PC-3 (cell line): ENCODE results near the gene AGFG2. TPM values are rescaled to one million over a fixed set of nuclear protein-coding genes. Genes with fewer than 3 reads are reported as not detected.

Source experiments
- ATAC-seq: fragments of 200-7000 bp; cut with Tn5 transposase; 2 replicates; pipeline ENCODE4 v1.9.1; 2020; ENCODE audit warnings: mild to moderate bottlenecking, moderate library complexity
- BruUV-seq: library from RNA; stranded (reverse); fragments of 400-500 nt; replicated peaks from 2 replicates; lab custom pipeline; 2021; lab: Mats Ljungman, UMichigan
- CTCF ChIA-PET: fragments of 300-600 bp; sonication (Branson Sonifier 250); formaldehyde crosslinking; loops from one replicate; lab custom pipeline; 2022; ENCODE audit warnings: antibody characterized with exemption; lab: Charles Lee
- POLR2A ChIA-PET: fragments of 300-600 bp; sonication (Branson Sonifier 250); formaldehyde crosslinking; loops from one replicate; lab custom pipeline; 2022; ENCODE audit warnings: antibody characterized with exemption; ENCODE audit not compliant: unreplicated experiment; lab: Charles Lee
- DNase-seq: peaks from one replicate; pipeline ENCODE4 v3.0.0-alpha.2; 2015
- H2AFZ ChIP-seq: fragments of 300-600 bp; sonication (generic); 2 replicates; pipeline ENCODE4 v1.6.0; 2016; ENCODE audit warnings: antibody characterized with exemption, low read length
- H3F3A ChIP-seq: fragments of 300-600 bp; sonication (generic); one replicate; pipeline ENCODE4 v1.6.0; 2017; ENCODE audit warnings: antibody characterized with exemption, low read length, control low read depth, mild to moderate bottlenecking; ENCODE audit not compliant: unreplicated experiment
- H3K27ac ChIP-seq: fragments of 300-600 bp; sonication (generic); 2 replicates; pipeline ENCODE4 v1.5.1; 2016; ENCODE audit warnings: mild to moderate bottlenecking, low read length
- H3K27me3 ChIP-seq: fragments of 300-600 bp; sonication (generic); 2 replicates; pipeline ENCODE4 v1.6.1; 2016; ENCODE audit warnings: low read length, mixed read lengths
- H3K36me3 ChIP-seq: fragments of 300-600 bp; sonication (generic); 2 replicates; pipeline ENCODE4 v1.6.1; 2016; ENCODE audit warnings: low read depth, mixed run types, low read length, mixed read lengths
- H3K4me1 ChIP-seq: fragments of 300-600 bp; sonication (generic); 2 replicates; pipeline ENCODE4 v1.5.1; 2016; ENCODE audit warnings: low read length; ENCODE audit not compliant: insufficient read depth
- H3K4me2 ChIP-seq: fragments of 300-600 bp; sonication (generic); 2 replicates; pipeline ENCODE4 v1.6.0; 2016; ENCODE audit warnings: low read length
- H3K4me3 ChIP-seq: fragments of 300-600 bp; sonication (generic); 2 replicates; pipeline ENCODE4 v1.5.1; 2016; ENCODE audit warnings: mild to moderate bottlenecking, low read length, mixed read lengths
- H3K79me2 ChIP-seq: fragments of 300-600 bp; sonication (generic); 2 replicates; pipeline ENCODE4 v1.6.1; 2017; ENCODE audit warnings: low read length, mixed read lengths
- H3K9ac ChIP-seq: fragments of 300-600 bp; sonication (generic); 2 replicates; pipeline ENCODE4 v1.6.0; 2016; ENCODE audit warnings: mild to moderate bottlenecking, low read length
- H3K9me2 ChIP-seq: fragments of 300-600 bp; sonication (generic); replicated peaks from 2 replicates; pipeline ENCODE4 v1.6.1; 2016; ENCODE audit warnings: mixed run types, low read length, mixed read lengths
- H3K9me3 ChIP-seq: fragments of 300-600 bp; sonication (generic); 2 replicates; pipeline ENCODE4 v1.6.1; 2016; ENCODE audit warnings: low read length, mixed read lengths
- H4K20me1 ChIP-seq: fragments of 300-600 bp; sonication (generic); 2 replicates; pipeline ENCODE4 v1.6.1; 2016; ENCODE audit warnings: low read length, mixed read lengths
- EZH2 ChIP-seq: fragments of 300-600 bp; sonication (generic); IDR thresholded peaks from one replicate; pipeline ENCODE4 v1.6.1; 2017; ENCODE audit warnings: antibody characterized with exemption, mild to moderate bottlenecking, low read length; ENCODE audit not compliant: unreplicated experiment
- EZH2phosphoT487 ChIP-seq: fragments of 300-600 bp; sonication (generic); IDR thresholded peaks from 2 replicates; pipeline ENCODE4 v1.6.1; 2018; ENCODE audit warnings: mild to moderate bottlenecking, antibody characterized with exemption, low read length, borderline replicate concordance
- intact Hi-C: fragments of 100-400 bp; cut with micrococcal nuclease; formaldehyde crosslinking; loops from 2 replicates; pipeline ENCODE4 v1.9.0; 2023
- total RNA-seq: library from RNA; depleted of rRNA; stranded (reverse); fragments of >200 nt; gene quantifications from 2 replicates; pipeline ENCODE4 v1.2.3, GENCODE V29; 2014
- TF ChIP-seq, protein P1 (sequence below): fragments of 300-600 bp; sonication (generic); conservative IDR thresholded peaks from 2 replicates; pipeline ENCODE4 v1.5.1; 2017; ENCODE audit warnings: antibody characterized with exemption, low read depth, mild to moderate bottlenecking, low read length

The AGFG2 gene
- total RNA-seq, 1 experiment from 2014 or later: 16.9 TPM

DNA sequence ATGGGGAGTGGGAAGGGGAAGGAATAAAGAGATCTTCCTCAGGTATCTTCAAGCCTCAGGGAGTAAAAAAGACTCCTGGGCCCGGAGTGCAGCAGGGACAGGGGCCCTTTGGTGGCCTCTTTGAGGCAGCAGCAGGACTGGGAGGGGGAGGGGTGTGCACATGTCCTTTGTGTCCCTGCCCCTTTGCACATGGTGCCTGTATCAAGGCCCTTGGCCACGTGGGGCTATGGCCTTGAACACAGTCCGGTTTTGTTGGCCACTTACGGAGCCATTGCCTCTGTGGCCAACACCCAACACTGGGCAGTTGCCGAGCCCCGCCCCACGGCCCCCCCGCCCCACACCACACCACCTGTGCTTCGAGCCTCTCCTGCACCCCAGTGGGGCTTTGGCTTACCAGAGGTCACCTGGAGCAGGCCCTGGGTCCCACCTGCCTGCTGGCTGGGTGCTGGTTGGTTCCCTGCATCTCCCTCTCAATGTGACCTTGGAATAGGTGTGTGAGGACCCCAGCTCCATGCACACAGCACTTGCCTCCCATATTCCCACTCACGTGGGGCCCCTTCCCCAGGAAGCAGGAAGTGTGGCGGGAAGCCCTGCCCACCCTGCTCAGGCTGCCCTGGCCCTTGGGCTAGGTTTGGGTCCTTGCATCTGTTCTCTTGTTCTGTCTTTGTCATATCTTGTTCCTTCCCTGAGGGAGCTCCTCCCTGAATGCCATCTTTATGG is 29.3 kb downstream of the AGFG2 start:
- Histone ChIP-seq H3K4me2 (no peak overlapping the region), H3K4me1 (no peaks in the 10 kb centered on the region; the same call in 1 of the 2 replicates), H3K9ac (no peak overlapping the region), H3K9me2 (no peaks in the 10 kb centered on the region), H3K9me3 (no peaks in the 10 kb centered on the region), H3K27me3 (no peaks in the 10 kb centered on the region), H3F3A (no peaks in the 10 kb centered on the region), H3K36me3 (no peaks in the 10 kb centered on the region), H2AFZ (no peak overlapping the region), H4K20me1 (no peaks in the 10 kb centered on the region), H3K79me2 (no peaks in the 10 kb centered on the region), H3K27ac (no peak overlapping the region), H3K4me3 (no peak overlapping the region)
- BruUV-seq: no TSS peak
- POLR2A ChIA-PET: no interaction called here
- no peak for ATAC-seq
- TF ChIP-seq EZH2phosphoT487 (no peak), EZH2 (no peak)
- TF ChIP-seq, protein P1, sequence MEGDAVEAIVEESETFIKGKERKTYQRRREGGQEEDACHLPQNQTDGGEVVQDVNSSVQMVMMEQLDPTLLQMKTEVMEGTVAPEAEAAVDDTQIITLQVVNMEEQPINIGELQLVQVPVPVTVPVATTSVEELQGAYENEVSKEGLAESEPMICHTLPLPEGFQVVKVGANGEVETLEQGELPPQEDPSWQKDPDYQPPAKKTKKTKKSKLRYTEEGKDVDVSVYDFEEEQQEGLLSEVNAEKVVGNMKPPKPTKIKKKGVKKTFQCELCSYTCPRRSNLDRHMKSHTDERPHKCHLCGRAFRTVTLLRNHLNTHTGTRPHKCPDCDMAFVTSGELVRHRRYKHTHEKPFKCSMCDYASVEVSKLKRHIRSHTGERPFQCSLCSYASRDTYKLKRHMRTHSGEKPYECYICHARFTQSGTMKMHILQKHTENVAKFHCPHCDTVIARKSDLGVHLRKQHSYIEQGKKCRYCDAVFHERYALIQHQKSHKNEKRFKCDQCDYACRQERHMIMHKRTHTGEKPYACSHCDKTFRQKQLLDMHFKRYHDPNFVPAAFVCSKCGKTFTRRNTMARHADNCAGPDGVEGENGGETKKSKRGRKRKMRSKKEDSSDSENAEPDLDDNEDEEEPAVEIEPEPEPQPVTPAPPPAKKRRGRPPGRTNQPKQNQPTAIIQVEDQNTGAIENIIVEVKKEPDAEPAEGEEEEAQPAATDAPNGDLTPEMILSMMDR: no peak
- DNase-seq: no peak
- CTCF ChIA-PET: no interaction called here
- intact Hi-C loops: no loop called here

DNA sequence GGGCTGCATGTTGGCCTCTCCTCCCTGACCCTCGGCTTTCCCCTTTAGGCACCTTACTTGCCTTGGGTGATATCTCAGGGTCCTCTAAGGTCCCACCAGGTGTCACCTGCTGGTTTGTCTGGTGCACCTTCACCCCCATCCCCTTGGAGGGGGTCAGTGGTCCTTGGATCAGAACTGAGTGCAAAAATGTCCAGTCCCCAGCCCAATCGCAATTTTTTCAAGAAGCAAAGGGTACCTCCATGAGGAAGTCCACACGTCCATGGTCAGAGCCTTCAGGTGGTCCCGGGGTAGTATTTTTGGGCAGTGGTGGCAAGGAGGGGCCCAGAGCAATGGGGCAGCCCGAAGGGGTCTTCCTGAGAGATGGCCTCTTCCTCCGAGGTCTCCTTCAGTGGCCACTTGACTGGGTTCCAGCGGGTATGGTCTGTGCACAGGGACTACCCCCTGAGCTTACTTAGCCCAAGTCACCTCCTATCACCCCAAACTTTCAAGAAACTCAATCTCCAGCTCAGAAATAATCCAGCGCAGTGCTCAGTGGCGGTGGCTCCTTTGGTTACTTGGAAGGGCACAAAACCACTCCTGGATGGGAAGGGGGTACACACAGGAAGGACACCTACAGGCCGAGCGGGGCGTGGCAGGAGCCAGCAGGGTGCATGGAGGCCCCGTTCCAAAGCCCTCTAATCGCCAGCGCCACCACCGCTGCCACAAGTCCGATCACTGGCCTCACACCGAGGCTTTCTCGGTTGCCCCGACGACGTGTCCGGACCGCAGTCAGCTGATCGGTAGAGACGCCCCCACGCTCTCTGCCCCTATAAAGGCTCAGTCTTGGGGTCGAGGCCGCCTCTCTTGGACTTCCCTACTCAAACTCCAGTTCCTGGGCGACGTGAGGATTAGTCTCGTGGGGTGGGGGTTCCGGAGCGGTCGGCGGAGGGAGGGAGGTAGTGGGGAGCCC is 30.2 kb downstream of the AGFG2 start:
- H3K27me3 ChIP-seq: no peaks in the 10 kb centered on the region
- H3K4me1 ChIP-seq: no peaks in the 10 kb centered on the region; the same call in 1 of the 2 replicates
- H3K36me3 ChIP-seq: no peaks in the 10 kb centered on the region
- H3K9me3 ChIP-seq: no peaks in the 10 kb centered on the region
- H3K9me2 ChIP-seq: no peaks in the 10 kb centered on the region
- TF ChIP-seq, protein P1: peak; percentile 35; the same call in 1 of the 2 replicates
- TF ChIP-seq EZH2: no peak
- no peak overlapping the region for H3K4me3 ChIP-seq
- ChIA-PET CTCF (no interaction called here), POLR2A (no interaction called here)
- H3K4me2 ChIP-seq: peak overlapping the region; percentile 65
- H3K27ac ChIP-seq: no peak overlapping the region
- BruUV-seq: no TSS peak
- intact Hi-C loops: no loop called here
- DNase-seq (no peak), ATAC-seq (peak; percentile 28)
- no peaks in the 10 kb centered on the region for H3K79me2 ChIP-seq
- no peaks in the 10 kb centered on the region for H4K20me1 ChIP-seq
- H3K9ac ChIP-seq: no peak overlapping the region
- H2AFZ ChIP-seq: peak overlapping the region; percentile 42; the same call in 1 of the 2 replicates
- H3F3A ChIP-seq: no peaks in the 10 kb centered on the region
